WERI-Rb-1 (cell line): ENCODE measurements around the gene TIMM13.

Source experiments
- DNase-seq: peaks from one replicate; pipeline ENCODE4 v3.0.0-alpha.2; 2020
- H3K27ac ChIP-seq: fragments of 250-450 bp; sonication (Bioruptor Pico); 2 replicates; pipeline ENCODE4 v1.5.1; 2020; ENCODE audit warnings: mild to moderate bottlenecking, moderate library complexity
- H3K27me3 ChIP-seq: fragments of 250-450 bp; sonication (Bioruptor Pico); 2 replicates; pipeline ENCODE4 v1.5.1; 2021; ENCODE audit warnings: mild to moderate bottlenecking, low read depth, moderate library complexity; ENCODE audit not compliant: insufficient read depth, severe bottlenecking
- H3K36me3 ChIP-seq: fragments of 250-450 bp; sonication (Bioruptor Pico); 2 replicates; pipeline ENCODE4 v1.5.1; 2020; ENCODE audit warnings: mild to moderate bottlenecking, moderate library complexity
- H3K4me3 ChIP-seq: 2 replicates; pipeline ENCODE4 v1.5.1; 2011; ENCODE audit warnings: low read depth, mild to moderate bottlenecking, control low read depth, low read length
- H3K9me3 ChIP-seq: fragments of 250-450 bp; sonication (Bioruptor Pico); 2 replicates; pipeline ENCODE4 v1.5.1; 2021; ENCODE audit warnings: mild to moderate bottlenecking, moderate library complexity; ENCODE audit not compliant: severe bottlenecking
- CTCF ChIP-seq: IDR thresholded peaks from 2 replicates; pipeline ENCODE4 v1.5.1; 2011; ENCODE audit warnings: low read depth, mild to moderate bottlenecking, control low read depth, inconsistent platforms, low read length

Gene TIMM13

GRCh38 chr19:2425622-2426581, 1.5 kb downstream of the TIMM13 start:
- H3K36me3 ChIP-seq: peaks cover 37% of the 10 kb centered on the region
- no peak for TF ChIP-seq CTCF
- DNase-seq: no peak
- no peak overlapping the region for H3K27ac ChIP-seq
- no peaks in the 10 kb centered on the region for H3K9me3 ChIP-seq
- H3K4me3 ChIP-seq: peak overlapping the region; percentile 70
- H3K27me3 ChIP-seq: no peaks in the 10 kb centered on the region

- no peaks in the 10 kb centered on the region for H3K27me3 ChIP-seq
- no peaks in the 10 kb centered on the region for H3K9me3 ChIP-seq
- no peak for TF ChIP-seq CTCF
- no peak for DNase-seq
- H3K4me3 ChIP-seq: no peak overlapping the region
- H3K27ac ChIP-seq: no peak overlapping the region
- H3K36me3 ChIP-seq: peaks cover 27% of the 10 kb centered on the region
Measured at GRCh38 chr19:2424686-2425621, 2.4 kb downstream of the TIMM13 start.

- Histone ChIP-seq H3K27ac (no peak overlapping the region), H3K27me3 (no peaks in the 10 kb centered on the region), H3K4me3 (no peak overlapping the region), H3K36me3 (peaks cover 19% of the 10 kb centered on the region), H3K9me3 (no peaks in the 10 kb centered on the region)
- no peak for TF ChIP-seq CTCF
- DNase-seq: no peak
Measured at GRCh38 chr19:2423915-2424685, 3.3 kb downstream of the TIMM13 start.

GRCh38 chr19:2423071-2423914, 4.1 kb downstream of the TIMM13 start:
- peaks cover 19% of the 10 kb centered on the region for H3K36me3 ChIP-seq
- no peaks in the 10 kb centered on the region for H3K27me3 ChIP-seq
- H3K9me3 ChIP-seq: no peaks in the 10 kb centered on the region
- TF ChIP-seq CTCF: no peak
- H3K4me3 ChIP-seq: no peak overlapping the region
- no peak for DNase-seq
- no peak overlapping the region for H3K27ac ChIP-seq
